CD4-positive, alpha-beta T cell treated with Interleukin-15 for 1 hour (primary cell): ENCODE data around the gene DENND1B.
"Not testable (repeated sequence)": the region's sequence is repeated elsewhere in the genome, so short reads cannot be mapped to it uniquely, and the experiment has no call there.

ENCODE experiments used
- DNase-seq: peaks from one replicate; pipeline ENCODE4 v3.0.0-alpha.2; 2020

DENND1B gene

GRCh38 chr1:197743578-197743977, 31.7 kb downstream of the DENND1B start:
- DNase-seq = no peak

- no peak for DNase-seq
Measured at GRCh38 chr1:197740992-197741391, 34.3 kb downstream of the DENND1B start.

- DNase-seq = no peak
Measured at GRCh38 chr1:197738927-197739326, 36.4 kb downstream of the DENND1B start.

GRCh38 chr1:197737916-197738315, 37.4 kb downstream of the DENND1B start:
- DNase-seq = no peak

GRCh38 chr1:197736685-197737084, 38.6 kb downstream of the DENND1B start:
- DNase-seq = no peak

- no peak for DNase-seq
Measured at GRCh38 chr1:197735461-197735860, 39.8 kb downstream of the DENND1B start.

GRCh38 chr1:197733324-197733723, 42.0 kb downstream of the DENND1B start:
- DNase-seq = no peak

- no peak for DNase-seq
Measured at GRCh38 chr1:197732187-197732586, 43.1 kb downstream of the DENND1B start.

- no peak for DNase-seq
Measured at GRCh38 chr1:197731449-197731848, 43.8 kb downstream of the DENND1B start.

GRCh38 chr1:197725976-197726375, 49.3 kb downstream of the DENND1B start:
- no peak for DNase-seq

- DNase-seq = no peak
Measured at GRCh38 chr1:197725044-197725443, 50.2 kb downstream of the DENND1B start.

- DNase-seq = no peak
Measured at GRCh38 chr1:197715806-197716205, 59.5 kb downstream of the DENND1B start.

- DNase-seq = no peak
Measured at GRCh38 chr1:197706601-197707000, 68.7 kb downstream of the DENND1B start.

GRCh38 chr1:197705941-197706340, 69.3 kb downstream of the DENND1B start:
- DNase-seq = no peak

- not testable (repeated sequence) for DNase-seq
Measured at GRCh38 chr1:197700688-197701087, 74.6 kb downstream of the DENND1B start.

GRCh38 chr1:197696372-197696771, 78.9 kb downstream of the DENND1B start:
- DNase-seq = no peak

- DNase-seq = no peak
Measured at GRCh38 chr1:197695961-197696360, 79.3 kb downstream of the DENND1B start.

GRCh38 chr1:197692965-197693364, 82.3 kb downstream of the DENND1B start:
- no peak for DNase-seq

GRCh38 chr1:197691816-197692215, 83.5 kb downstream of the DENND1B start:
- DNase-seq = no peak

GRCh38 chr1:197690074-197690473, 85.2 kb downstream of the DENND1B start:
- no peak for DNase-seq

GRCh38 chr1:197688233-197688632, 87.0 kb downstream of the DENND1B start:
- DNase-seq = no peak

- no peak for DNase-seq
Measured at GRCh38 chr1:197686702-197687355, 88.5 kb downstream of the DENND1B start.

- DNase-seq = no peak
Measured at GRCh38 chr1:197686231-197686630, 89.0 kb downstream of the DENND1B start.

GRCh38 chr1:197685785-197686184, 89.5 kb downstream of the DENND1B start:
- no peak for DNase-seq

GRCh38 chr1:197683895-197684553, 91.3 kb downstream of the DENND1B start:
- no peak for DNase-seq
